T-cell (primary cell): ENCODE results near the gene TECTA. TPM values are rescaled to one million over a fixed set of nuclear protein-coding genes. Genes with fewer than 3 reads are reported as not detected.

Experiments
- ATAC-seq, 4 experiments: fragments of 200-7000 bp in 3 of 4; fragments of 150-1000 bp in 1 of 4; cut with Tn5 transposase; replicated peaks in 1 of 4; 1 replicate in 3 of 4; 2 replicates in 1 of 4; pipeline ENCODE4 v1.10.0; 2021; ENCODE audit warnings: moderate library complexity in 3 of 4, mild to moderate bottlenecking in 2 of 4, moderate number of reproducible peaks in 1 of 4
- CTCF ChIA-PET, 2 donors: fragments of 300-600 bp; sonication (Branson Sonifier 250); formaldehyde crosslinking; loops; one replicate each; lab custom pipeline; 2022; ENCODE audit warnings: antibody characterized with exemption in 2 of 2; lab: Charles Lee
- POLR2A ChIA-PET, 2 donors: fragments of 300-600 bp; sonication (Branson Sonifier 250); formaldehyde crosslinking; loops; one replicate each; lab custom pipeline; 2022; ENCODE audit warnings: antibody characterized with exemption in 2 of 2; lab: Charles Lee
- DNase-seq, 35 experiments: peaks; one replicate each; pipeline versions ENCODE4 v3.0.0 to v3.0.0-alpha.2; 2013 to 2023
- H3K27ac ChIP-seq: one replicate; pipeline ENCODE4 v1.5.1; 2013; ENCODE audit warnings: low read length
- H3K27me3 ChIP-seq, 2 experiments: replicated peaks in 1 of 2; 1 replicate in 1 of 2; 2 replicates in 1 of 2; pipeline versions ENCODE4 v1.6.1 to v1.7.0; 2013; ENCODE audit warnings: low read length in 1 of 2, mixed read lengths in 1 of 2; ENCODE audit not compliant: control insufficient read depth in 2 of 2, insufficient read depth in 2 of 2; ENCODE audit errors: extremely low read depth in 1 of 2
- H3K36me3 ChIP-seq, 2 donors: 1 replicate in 1 of 2; 2 replicates in 1 of 2; pipeline versions ENCODE4 v1.6.1 to v1.7.0; 2013; ENCODE audit warnings: low read length in 1 of 2; ENCODE audit not compliant: control insufficient read depth in 2 of 2, insufficient read depth in 1 of 2; ENCODE audit errors: extremely low read depth in 1 of 2
- H3K4me1 ChIP-seq, 2 experiments: 1 replicate in 1 of 2; 2 replicates in 1 of 2; pipeline versions ENCODE4 v1.6.1 to v1.7.0; 2013; ENCODE audit warnings: low read length in 2 of 2, mixed read lengths in 1 of 2; ENCODE audit not compliant: insufficient read depth in 2 of 2, control insufficient read depth in 1 of 2; ENCODE audit errors: extremely low read depth in 1 of 2
- H3K4me3 ChIP-seq, 2 donors: 1 replicate in 1 of 2; 2 replicates in 1 of 2; pipeline versions ENCODE4 v1.5.1 to v1.7.0; 2013; ENCODE audit warnings: mild to moderate bottlenecking in 2 of 2, low read length in 1 of 2, moderate library complexity in 1 of 2; ENCODE audit not compliant: control insufficient read depth in 1 of 2; ENCODE audit errors: extremely low read depth in 1 of 2
- H3K9me3 ChIP-seq: 2 replicates; pipeline ENCODE4 v1.7.0; 2013
- H3K27ac Mint-ChIP-seq, 2 donors: one replicate each; pipeline ENCODE4 v1.8.0; 2020 to 2021; ENCODE audit warnings: mild to moderate bottlenecking in 2 of 2, mixed read lengths in 2 of 2
- H3K27me3 Mint-ChIP-seq, 2 donors: one replicate each; pipeline ENCODE4 v1.8.0; 2021 to 2022; ENCODE audit warnings: mixed read lengths in 2 of 2
- H3K36me3 Mint-ChIP-seq: one replicate; pipeline ENCODE4 v1.8.0; 2021; ENCODE audit warnings: mixed read lengths
- H3K4me1 Mint-ChIP-seq, 3 donors: one replicate each; pipeline ENCODE4 v1.8.0; 2020 to 2022; ENCODE audit warnings: mixed read lengths in 3 of 3, mild to moderate bottlenecking in 1 of 3
- H3K4me3 Mint-ChIP-seq, 3 donors: one replicate each; pipeline ENCODE4 v1.8.0; 2020 to 2022; ENCODE audit warnings: mild to moderate bottlenecking in 3 of 3, mixed read lengths in 3 of 3, moderate library complexity in 3 of 3
- H3K9me3 Mint-ChIP-seq, 3 donors: one replicate each; pipeline ENCODE4 v1.8.0; 2020 to 2022; ENCODE audit warnings: mixed read lengths in 3 of 3
- WGBS: methylation state at CpG from one replicate; pipeline ENCODE4 v1.1.5; 2013; ENCODE audit warnings: missing lambda C conversion rate; ENCODE audit not compliant: insufficient coverage; 5-methylcytosine and 5-hydroxymethylcytosine counted together
- total RNA-seq, 35 experiments: library from RNA in 6 of 35; stranded (reverse) in 6 of 35; fragments of 120-200 nt in 1 of 35; gene quantifications; one replicate each; pipeline versions ENCODE4 v1.2.1 to v1.2.4 and lab custom pipeline; 2013 to 2026

The TECTA gene
- total RNA-seq, 5 donors from 2014 or later (not counting 1 experiment from before 2014, with no cell fraction given): 0.30 to 0.60 (median 0.50) TPM

DNA sequence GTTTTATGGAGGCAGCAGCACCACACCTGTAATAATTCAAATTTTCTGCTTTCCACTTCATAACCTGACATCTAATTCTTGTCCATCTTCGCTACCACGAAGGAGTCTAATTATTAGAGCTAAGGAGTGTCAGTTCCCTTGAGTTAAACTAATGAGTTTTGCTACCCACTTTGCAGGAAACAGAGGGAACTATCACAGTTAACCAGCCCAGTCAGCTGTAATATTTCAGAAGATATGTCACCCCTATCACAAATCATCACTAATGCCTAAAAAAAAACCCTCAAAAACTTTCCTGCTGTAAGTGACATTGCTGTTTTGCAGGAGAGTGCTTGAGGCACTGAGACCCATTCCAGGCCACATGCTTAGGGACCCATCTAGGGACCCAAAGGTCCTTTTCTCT lies 8.4 kb downstream of the TECTA start:
- ChIA-PET POLR2A (no interaction called here), CTCF (no interaction called here)
- Mint-ChIP-seq H3K9me3 (no peaks in the 10 kb centered on the region), H3K4me3 (no peak overlapping the region), H3K36me3 (no peaks in the 10 kb centered on the region), H3K27me3 (peaks cover 7 to 13% of the 10 kb centered on the region in 2 donors), H3K27ac (no peak overlapping the region), H3K4me1 (peaks cover 0 to 7% (median 3%) of the 10 kb centered on the region in 3 donors)
- H3K4me1 ChIP-seq: no peaks in the 10 kb centered on the region
- ATAC-seq (no peak), DNase-seq (no peak)
- H3K36me3 ChIP-seq: no peaks in the 10 kb centered on the region
- H3K9me3 ChIP-seq: no peaks in the 10 kb centered on the region
- H3K4me3 ChIP-seq: no peak overlapping the region
- WGBS: no CpG with 5 or more reads among the region's 2 CpGs
- no peak overlapping the region for H3K27ac ChIP-seq
- H3K27me3 ChIP-seq: peaks cover 2 to 13% of the 10 kb centered on the region in 2 experiments

DNA sequence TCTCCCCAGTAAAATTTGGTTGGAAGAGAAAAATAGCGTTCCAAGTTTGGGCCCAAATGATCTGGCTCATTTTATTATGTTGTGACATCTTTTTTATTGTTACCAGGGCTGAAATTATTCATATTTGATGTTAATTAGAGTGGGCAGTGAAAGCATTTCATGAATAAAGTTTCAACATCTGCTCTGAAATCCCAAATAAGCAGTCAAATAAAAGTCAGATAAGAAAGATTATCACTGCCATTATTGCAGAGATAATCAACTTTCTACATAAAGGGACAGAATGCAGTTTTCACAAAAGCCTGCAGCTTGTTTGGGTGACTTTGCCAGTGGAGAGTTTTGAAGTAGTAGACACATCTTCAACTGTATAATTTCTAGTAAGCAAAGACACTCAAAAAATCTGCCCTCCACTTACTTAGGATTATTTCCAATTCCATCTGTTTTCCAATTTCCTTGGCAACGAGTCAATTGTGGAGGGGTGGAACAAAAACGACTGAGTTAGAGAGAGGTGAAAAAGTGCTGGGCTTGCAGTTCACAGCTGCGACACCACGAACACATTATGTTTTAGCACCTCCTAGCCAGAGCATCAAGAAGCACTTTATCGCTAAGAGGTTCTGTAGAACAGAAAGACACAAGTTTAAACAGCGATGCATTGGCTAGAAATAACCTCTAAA lies 9.0 kb downstream of the TECTA start:
- Mint-ChIP-seq H3K9me3 (no peaks in the 10 kb centered on the region), H3K4me1 (peaks cover 0 to 7% (median 3%) of the 10 kb centered on the region in 3 donors), H3K27me3 (peaks cover 7 to 13% of the 10 kb centered on the region in 2 donors), H3K36me3 (no peaks in the 10 kb centered on the region), H3K27ac (no peak overlapping the region), H3K4me3 (no peak overlapping the region)
- Histone ChIP-seq H3K36me3 (no peaks in the 10 kb centered on the region), H3K9me3 (no peaks in the 10 kb centered on the region), H3K27me3 (peaks cover 2 to 13% of the 10 kb centered on the region in 2 experiments), H3K4me3 (no peak overlapping the region), H3K4me1 (no peaks in the 10 kb centered on the region), H3K27ac (no peak overlapping the region)
- ChIA-PET CTCF (no interaction called here), POLR2A (interaction anchor here (0.7 kb wide), 2 partner anchors 43 to 367 kb away, joined by 3 to 4 read pairs; no protein-coding TSS in a partner anchor)
- 81% methylated on average over 3 of the region's 7 CpGs for WGBS
- no peak for DNase-seq
- ATAC-seq: no peak

DNA sequence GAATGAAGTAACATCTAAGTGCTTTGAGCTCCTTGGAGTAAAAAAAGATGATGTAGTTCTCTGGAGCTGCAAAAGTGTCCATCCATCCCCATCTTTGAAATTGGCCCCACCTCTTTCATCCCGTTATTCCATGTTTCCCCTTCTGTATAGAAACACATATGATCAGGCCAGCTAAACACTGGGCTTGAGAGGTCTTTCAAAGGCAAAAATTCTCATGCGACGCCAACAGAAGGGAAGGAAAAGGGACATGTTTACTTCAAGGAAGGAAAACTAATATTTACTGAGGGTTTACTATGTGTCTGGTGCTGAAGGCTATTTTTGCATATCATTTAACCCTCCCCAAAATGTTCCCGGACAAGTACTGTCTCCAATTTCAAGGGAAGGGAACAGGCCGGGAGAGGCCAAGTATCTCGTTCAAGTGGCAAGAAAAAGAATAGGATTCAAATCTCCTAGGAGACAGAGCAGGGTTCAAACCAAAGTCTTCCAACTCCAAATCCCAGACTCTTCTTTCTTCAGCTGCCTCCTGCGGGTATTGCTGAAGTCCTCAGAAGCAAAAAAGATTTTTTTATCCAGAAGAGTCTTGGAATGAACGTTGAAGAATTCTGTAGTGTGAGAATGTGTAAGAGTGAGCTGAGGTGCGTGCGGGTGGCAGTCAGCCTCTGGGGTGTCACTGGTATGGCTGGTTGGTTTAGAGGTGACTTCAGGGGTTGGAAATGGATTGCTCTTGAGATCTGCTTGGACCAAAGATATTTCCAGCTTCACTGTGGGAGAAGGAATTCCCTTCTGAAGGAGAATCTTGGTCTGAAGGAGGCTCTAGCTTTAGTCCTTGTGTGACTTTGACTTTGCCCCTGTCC lies 10.1 kb downstream of the TECTA start:
- Mint-ChIP-seq H3K27me3 (peaks cover 7 to 13% of the 10 kb centered on the region in 2 donors), H3K9me3 (no peaks in the 10 kb centered on the region), H3K36me3 (no peaks in the 10 kb centered on the region), H3K27ac (no peak overlapping the region), H3K4me3 (no peak overlapping the region), H3K4me1 (peaks cover 0 to 7% (median 3%) of the 10 kb centered on the region in 3 donors)
- no peak for ATAC-seq
- no peak for DNase-seq
- ChIA-PET POLR2A (interaction anchor here in 1 of 2 donors (0.7 kb wide), 1 partner anchor 44 kb away, joined by 3 read pairs; no protein-coding TSS in a partner anchor), CTCF (interaction anchor here in 1 of 2 donors (0.6 kb wide), 1 partner anchor 229 kb away, joined by 3 read pairs; no protein-coding TSS in a partner anchor)
- no peak overlapping the region for H3K4me3 ChIP-seq
- H3K27ac ChIP-seq: no peak overlapping the region
- 84% methylated on average over 3 of the region's 10 CpGs for whole genome bisulfite sequencing
- no peaks in the 10 kb centered on the region for H3K9me3 ChIP-seq
- H3K36me3 ChIP-seq: no peaks in the 10 kb centered on the region
- H3K4me1 ChIP-seq: no peaks in the 10 kb centered on the region
- peaks cover 2 to 13% of the 10 kb centered on the region in 2 experiments for H3K27me3 ChIP-seq

DNA sequence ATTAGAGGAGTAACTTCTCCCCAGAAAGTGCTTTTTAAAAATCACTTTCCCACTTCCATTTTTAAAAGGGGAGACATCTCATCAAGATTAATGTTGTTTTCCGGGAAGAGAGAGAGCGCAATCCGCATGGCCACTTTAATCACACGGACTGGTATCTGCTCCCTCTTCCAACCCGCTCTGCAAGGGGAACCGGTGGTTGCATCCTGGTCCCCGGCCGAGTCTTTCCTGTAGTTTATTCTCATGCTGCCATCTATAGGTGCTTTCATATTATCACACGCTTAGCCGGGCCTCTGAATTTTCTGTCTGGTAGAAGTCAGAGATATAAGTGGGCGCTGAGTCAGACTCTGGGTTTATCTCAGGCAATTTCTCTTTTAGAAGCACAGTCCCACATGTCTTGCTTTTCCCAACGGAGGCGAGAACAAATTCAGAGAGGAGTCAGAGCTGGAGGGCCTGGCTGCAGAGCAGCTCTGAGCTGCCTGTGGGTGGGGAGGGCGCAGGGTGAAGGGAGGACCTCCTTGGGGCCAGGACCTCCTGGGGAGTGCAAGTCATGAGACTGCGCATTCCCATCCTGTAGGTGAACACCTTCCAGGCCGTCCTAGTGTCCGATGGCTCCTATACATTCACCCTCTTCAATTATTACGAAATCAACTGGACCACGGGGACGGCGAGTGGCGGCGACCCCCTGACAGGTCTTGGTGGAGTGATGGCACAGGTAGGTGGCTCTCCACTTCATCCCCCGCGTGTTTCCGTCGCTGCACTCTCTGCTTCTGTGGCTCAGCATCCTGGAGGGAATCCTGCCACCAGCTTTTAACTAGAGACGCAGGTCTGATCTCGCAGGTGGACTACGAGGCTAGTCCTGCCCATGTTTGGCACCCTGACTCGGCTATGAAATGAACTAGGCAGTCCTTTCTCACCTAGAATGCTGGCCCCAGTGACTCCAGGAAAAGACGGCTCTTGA lies 11.7 kb downstream of the TECTA start:
- Histone ChIP-seq H3K36me3 (no peaks in the 10 kb centered on the region), H3K4me1 (no peaks in the 10 kb centered on the region), H3K27ac (no peak overlapping the region), H3K9me3 (no peaks in the 10 kb centered on the region), H3K4me3 (no peak overlapping the region), H3K27me3 (peaks cover 2 to 13% of the 10 kb centered on the region in 2 experiments)
- ATAC-seq (peak; percentile 48 to 57 (median 50)), DNase-seq (peak in 18 of 35 experiments; percentile 2 to 40 (median 8))
- Mint-ChIP-seq H3K27me3 (peaks cover 7 to 13% of the 10 kb centered on the region in 2 donors), H3K4me3 (no peak overlapping the region), H3K36me3 (no peaks in the 10 kb centered on the region), H3K9me3 (no peaks in the 10 kb centered on the region), H3K4me1 (peaks cover 0 to 7% (median 3%) of the 10 kb centered on the region in 3 donors), H3K27ac (no peak overlapping the region)
- ChIA-PET POLR2A (no interaction called here), CTCF (no interaction called here)
- 72% methylated on average over 10 of the region's 32 CpGs for WGBS

DNA sequence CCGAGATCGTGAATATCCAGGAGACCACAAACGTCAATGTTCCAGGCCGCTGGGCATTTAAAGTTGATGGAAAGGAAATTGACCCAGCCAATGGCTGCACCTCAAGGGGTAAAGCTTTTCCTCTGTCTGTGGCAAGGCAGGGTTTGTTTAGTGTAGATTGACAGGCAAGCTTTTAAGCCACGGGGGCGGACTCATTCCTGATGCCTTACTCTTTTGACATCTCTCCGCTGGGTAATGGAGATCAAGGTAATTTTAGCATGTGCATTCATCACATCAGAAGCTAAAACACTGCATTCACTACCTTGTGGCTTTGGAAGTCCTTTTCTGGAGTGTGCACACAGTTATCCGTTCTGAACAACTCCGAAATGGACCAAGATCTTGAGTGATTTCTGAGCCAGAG lies 12.6 kb downstream of the TECTA start:
- Mint-ChIP-seq H3K9me3 (no peaks in the 10 kb centered on the region), H3K4me1 (peaks cover 0 to 7% (median 3%) of the 10 kb centered on the region in 3 donors), H3K4me3 (no peak overlapping the region), H3K27me3 (peaks cover 7 to 13% of the 10 kb centered on the region in 2 donors), H3K36me3 (no peaks in the 10 kb centered on the region), H3K27ac (no peak overlapping the region)
- WGBS: 48% methylated on average over 4 of the region's 9 CpGs
- Histone ChIP-seq H3K9me3 (no peaks in the 10 kb centered on the region), H3K4me3 (no peak overlapping the region), H3K4me1 (no peaks in the 10 kb centered on the region), H3K27ac (no peak overlapping the region), H3K36me3 (no peaks in the 10 kb centered on the region), H3K27me3 (peaks cover 2 to 13% of the 10 kb centered on the region in 2 experiments)
- ChIA-PET POLR2A (no interaction called here), CTCF (interaction anchor here in 1 of 2 donors (0.6 kb wide), 1 partner anchor 782 kb away, joined by 5 read pairs; no protein-coding TSS in a partner anchor)
- ATAC-seq (no peak), DNase-seq (no peak)
